ENCODE results near the gene TRIO.

The TRIO gene

DNA sequence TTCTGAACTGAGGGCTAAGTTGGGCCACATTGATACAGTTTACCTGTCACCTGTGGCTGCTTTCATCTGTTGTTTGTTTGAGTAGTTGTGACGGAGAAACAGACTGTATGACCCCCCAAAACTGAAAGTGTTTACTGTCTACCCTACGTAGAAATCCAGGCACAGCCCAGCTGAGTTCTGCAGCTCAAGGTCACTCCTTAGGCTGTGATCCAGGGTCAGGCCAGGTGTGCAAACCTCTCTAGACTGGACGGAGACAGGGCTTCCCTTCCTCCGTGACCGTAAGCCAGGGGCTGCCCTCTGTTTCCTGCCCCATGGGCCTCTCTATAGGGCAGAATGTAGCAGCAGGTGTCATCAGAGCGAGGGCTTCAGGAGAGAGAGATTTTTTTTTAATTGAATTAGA is 230.5 kb downstream of the TRIO start:
- H4K20me1 ChIP-seq (ENCODE audit: insufficient read depth, low read length), result no peaks in the 10 kb centered on the region
- no peak for DNase-seq
- H2AFZ ChIP-seq (ENCODE audit: low read depth, low read length), result no peak overlapping the region
- H3K4me2 ChIP-seq (ENCODE audit: insufficient read depth, low read length), result no peak overlapping the region
- no peak overlapping the region for H3K4me3 ChIP-seq (ENCODE audit: low read depth in 1 of 2, low read length in 2 of 2)
- H3K27me3 ChIP-seq (ENCODE audit: insufficient read depth, low read length, poor library complexity), result no peaks in the 10 kb centered on the region
- no peaks in the 10 kb centered on the region for H3K4me1 ChIP-seq (ENCODE audit: insufficient read depth, low read length)
- H3K9me3 ChIP-seq (ENCODE audit: insufficient read depth, low read length, severe bottlenecking), result no peaks in the 10 kb centered on the region
- H3K9ac ChIP-seq (ENCODE audit: low read depth, low read length), result no peak overlapping the region
- H3K36me3 ChIP-seq (ENCODE audit: insufficient read depth, low read length), result no peaks in the 10 kb centered on the region
- no peak for TF ChIP-seq EZH2 (IDR thresholded peaks at IDR 0.05; ENCODE audit: borderline replicate concordance, low read depth, low read length, severe bottlenecking)
- TF ChIP-seq, protein P1, sequence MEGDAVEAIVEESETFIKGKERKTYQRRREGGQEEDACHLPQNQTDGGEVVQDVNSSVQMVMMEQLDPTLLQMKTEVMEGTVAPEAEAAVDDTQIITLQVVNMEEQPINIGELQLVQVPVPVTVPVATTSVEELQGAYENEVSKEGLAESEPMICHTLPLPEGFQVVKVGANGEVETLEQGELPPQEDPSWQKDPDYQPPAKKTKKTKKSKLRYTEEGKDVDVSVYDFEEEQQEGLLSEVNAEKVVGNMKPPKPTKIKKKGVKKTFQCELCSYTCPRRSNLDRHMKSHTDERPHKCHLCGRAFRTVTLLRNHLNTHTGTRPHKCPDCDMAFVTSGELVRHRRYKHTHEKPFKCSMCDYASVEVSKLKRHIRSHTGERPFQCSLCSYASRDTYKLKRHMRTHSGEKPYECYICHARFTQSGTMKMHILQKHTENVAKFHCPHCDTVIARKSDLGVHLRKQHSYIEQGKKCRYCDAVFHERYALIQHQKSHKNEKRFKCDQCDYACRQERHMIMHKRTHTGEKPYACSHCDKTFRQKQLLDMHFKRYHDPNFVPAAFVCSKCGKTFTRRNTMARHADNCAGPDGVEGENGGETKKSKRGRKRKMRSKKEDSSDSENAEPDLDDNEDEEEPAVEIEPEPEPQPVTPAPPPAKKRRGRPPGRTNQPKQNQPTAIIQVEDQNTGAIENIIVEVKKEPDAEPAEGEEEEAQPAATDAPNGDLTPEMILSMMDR (IDR thresholded peaks at IDR 0.05; ENCODE audit: borderline replicate concordance, extremely low read depth, low read length, poor library complexity, severe bottlenecking), result no peak
- ATAC-seq (ENCODE audit: insufficient read depth, low read depth), result no peak
- H3K27ac ChIP-seq (ENCODE audit: low read length), result no peak overlapping the region
- H3K79me2 ChIP-seq (ENCODE audit: insufficient read depth, low read length), result no peaks in the 10 kb centered on the region

DNA sequence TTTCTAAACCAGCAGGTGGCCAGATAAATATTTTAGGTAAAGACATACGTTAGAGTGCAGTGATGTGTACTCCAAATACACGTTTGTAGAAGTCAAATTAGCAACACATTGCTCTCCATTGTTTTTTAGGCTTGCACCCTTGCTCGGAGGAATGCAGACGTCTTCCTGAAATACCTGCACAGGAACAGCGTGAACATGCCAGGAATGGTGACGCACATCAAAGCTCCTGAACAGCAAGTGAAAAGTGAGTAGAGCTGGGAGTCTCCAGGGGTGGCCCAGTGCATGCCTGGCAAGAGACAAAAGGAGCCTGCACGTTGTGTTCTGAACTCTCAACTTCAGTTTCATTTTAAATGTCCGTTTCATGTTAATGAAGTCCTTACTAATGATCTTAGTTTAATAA is 231.0 kb downstream of the TRIO start:
- Histone ChIP-seq H3K27ac (ENCODE audit: low read length) (no peak overlapping the region), H2AFZ (ENCODE audit: low read depth, low read length) (no peak overlapping the region), H3K4me2 (ENCODE audit: insufficient read depth, low read length) (no peak overlapping the region), H3K4me1 (ENCODE audit: insufficient read depth, low read length) (no peaks in the 10 kb centered on the region), H3K9me3 (ENCODE audit: insufficient read depth, low read length, severe bottlenecking) (no peaks in the 10 kb centered on the region), H3K79me2 (ENCODE audit: insufficient read depth, low read length) (no peaks in the 10 kb centered on the region), H3K27me3 (ENCODE audit: insufficient read depth, low read length, poor library complexity) (no peaks in the 10 kb centered on the region), H3K36me3 (ENCODE audit: insufficient read depth, low read length) (no peaks in the 10 kb centered on the region), H3K4me3 (ENCODE audit: low read depth in 1 of 2, low read length in 2 of 2) (no peak overlapping the region), H3K9ac (ENCODE audit: low read depth, low read length) (no peak overlapping the region), H4K20me1 (ENCODE audit: insufficient read depth, low read length) (no peaks in the 10 kb centered on the region)
- no peak for TF ChIP-seq EZH2 (IDR thresholded peaks at IDR 0.05; ENCODE audit: borderline replicate concordance, low read depth, low read length, severe bottlenecking)
- TF ChIP-seq, protein P1 (IDR thresholded peaks at IDR 0.05; ENCODE audit: borderline replicate concordance, extremely low read depth, low read length, poor library complexity, severe bottlenecking), result no peak
- ATAC-seq (ENCODE audit: insufficient read depth, low read depth) (no peak), DNase-seq (no peak)

DNA sequence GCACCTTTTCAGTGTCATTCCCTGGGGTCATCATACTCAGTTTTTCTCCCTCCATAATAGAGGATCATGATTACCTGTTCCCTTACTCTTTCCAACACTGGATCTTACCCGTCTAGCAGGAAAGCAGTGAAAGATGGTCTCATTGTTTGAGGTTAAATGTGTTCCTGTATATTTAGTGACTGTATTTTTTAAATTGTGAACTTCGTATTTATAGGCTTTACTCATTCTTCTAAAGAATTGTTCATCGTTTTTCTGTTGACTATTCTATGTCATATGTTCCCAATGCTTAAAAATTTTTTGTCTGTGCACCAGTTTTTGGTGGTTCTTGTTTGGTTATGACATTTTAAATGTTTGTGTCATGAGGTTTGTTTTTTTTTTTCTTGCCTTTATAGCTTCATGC is 233.6 kb downstream of the TRIO start:
- Histone ChIP-seq H3K4me3 (ENCODE audit: low read depth in 1 of 2, low read length in 2 of 2) (no peak overlapping the region), H3K36me3 (ENCODE audit: insufficient read depth, low read length) (no peaks in the 10 kb centered on the region), H3K27ac (ENCODE audit: low read length) (no peak overlapping the region), H3K9ac (ENCODE audit: low read depth, low read length) (no peak overlapping the region), H4K20me1 (ENCODE audit: insufficient read depth, low read length) (no peaks in the 10 kb centered on the region), H3K27me3 (ENCODE audit: insufficient read depth, low read length, poor library complexity) (no peaks in the 10 kb centered on the region), H3K4me2 (ENCODE audit: insufficient read depth, low read length) (no peak overlapping the region), H2AFZ (ENCODE audit: low read depth, low read length) (no peak overlapping the region), H3K4me1 (ENCODE audit: insufficient read depth, low read length) (no peaks in the 10 kb centered on the region), H3K79me2 (ENCODE audit: insufficient read depth, low read length) (no peaks in the 10 kb centered on the region), H3K9me3 (ENCODE audit: insufficient read depth, low read length, severe bottlenecking) (no peaks in the 10 kb centered on the region)
- no peak for TF ChIP-seq EZH2 (IDR thresholded peaks at IDR 0.05; ENCODE audit: borderline replicate concordance, low read depth, low read length, severe bottlenecking)
- TF ChIP-seq, protein P1 (IDR thresholded peaks at IDR 0.05; ENCODE audit: borderline replicate concordance, extremely low read depth, low read length, poor library complexity, severe bottlenecking), result no peak
- DNase-seq, result no peak
- ATAC-seq (ENCODE audit: insufficient read depth, low read depth), result no peak
